22Rv1 (cell line): Measurements from ENCODE around the gene FKRP.

Experiments
- H3K27ac ChIP-seq: fragments of 450-650 bp; 2 replicates; pipeline ENCODE4 v1.5.1; 2017
- ZFX ChIP-seq: fragments of 450-650 bp; IDR thresholded peaks from 2 replicates; pipeline ENCODE4 v1.6.1; 2017; ENCODE audit warnings: antibody characterized with exemption, borderline replicate concordance
- TF ChIP-seq, protein P1 (sequence below): fragments of 450-650 bp; IDR thresholded peaks from 2 replicates; pipeline ENCODE4 v1.5.1; 2017; ENCODE audit warnings: mild to moderate bottlenecking

Gene FKRP

GRCh38 chr19:46721269-46722003, 24.4 kb upstream of the FKRP start:
- no peak overlapping the region for H3K27ac ChIP-seq
- TF ChIP-seq, protein P1, sequence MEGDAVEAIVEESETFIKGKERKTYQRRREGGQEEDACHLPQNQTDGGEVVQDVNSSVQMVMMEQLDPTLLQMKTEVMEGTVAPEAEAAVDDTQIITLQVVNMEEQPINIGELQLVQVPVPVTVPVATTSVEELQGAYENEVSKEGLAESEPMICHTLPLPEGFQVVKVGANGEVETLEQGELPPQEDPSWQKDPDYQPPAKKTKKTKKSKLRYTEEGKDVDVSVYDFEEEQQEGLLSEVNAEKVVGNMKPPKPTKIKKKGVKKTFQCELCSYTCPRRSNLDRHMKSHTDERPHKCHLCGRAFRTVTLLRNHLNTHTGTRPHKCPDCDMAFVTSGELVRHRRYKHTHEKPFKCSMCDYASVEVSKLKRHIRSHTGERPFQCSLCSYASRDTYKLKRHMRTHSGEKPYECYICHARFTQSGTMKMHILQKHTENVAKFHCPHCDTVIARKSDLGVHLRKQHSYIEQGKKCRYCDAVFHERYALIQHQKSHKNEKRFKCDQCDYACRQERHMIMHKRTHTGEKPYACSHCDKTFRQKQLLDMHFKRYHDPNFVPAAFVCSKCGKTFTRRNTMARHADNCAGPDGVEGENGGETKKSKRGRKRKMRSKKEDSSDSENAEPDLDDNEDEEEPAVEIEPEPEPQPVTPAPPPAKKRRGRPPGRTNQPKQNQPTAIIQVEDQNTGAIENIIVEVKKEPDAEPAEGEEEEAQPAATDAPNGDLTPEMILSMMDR, result 0 out of 2 replicates have a peak, but pooled peaks have one; percentile 5
- no peak for TF ChIP-seq ZFX

- H3K27ac ChIP-seq, result no peak overlapping the region
- TF ChIP-seq, protein P1, result 0 out of 2 replicates have a peak, but pooled peaks have one; percentile 1
- TF ChIP-seq ZFX, result no peak
Measured at GRCh38 chr19:46722004-46722380, 23.9 kb upstream of the FKRP start.

GRCh38 chr19:46722421-46723022, 23.3 kb upstream of the FKRP start:
- H3K27ac ChIP-seq, result no peak overlapping the region
- TF ChIP-seq ZFX, result no peak
- TF ChIP-seq, protein P1, result no peak

DNA sequence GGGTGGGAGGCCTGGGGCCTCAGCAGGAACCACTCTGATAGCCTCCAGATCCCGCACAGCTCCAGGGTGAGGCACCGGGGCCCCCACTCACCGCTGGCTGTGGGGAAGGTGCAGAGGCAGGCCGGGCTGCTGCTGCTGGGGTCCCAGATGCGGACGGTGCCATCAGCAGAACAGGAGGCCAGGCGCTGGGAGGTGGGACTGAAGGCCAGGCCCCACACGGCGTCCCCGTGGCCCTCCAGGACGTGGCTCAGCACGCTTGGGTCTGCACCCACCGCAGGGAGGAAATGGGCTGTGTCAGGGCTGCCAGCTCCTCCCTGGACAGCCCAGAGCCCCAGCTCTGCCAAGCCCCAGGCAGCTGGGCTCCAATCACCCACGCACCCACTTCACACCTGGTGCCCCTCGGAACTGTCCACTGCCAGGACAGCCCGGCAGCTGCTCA, 22.8 kb upstream of the FKRP start:
- TF ChIP-seq, protein P1, result no peak
- TF ChIP-seq ZFX, result no peak
- no peak overlapping the region for H3K27ac ChIP-seq

DNA sequence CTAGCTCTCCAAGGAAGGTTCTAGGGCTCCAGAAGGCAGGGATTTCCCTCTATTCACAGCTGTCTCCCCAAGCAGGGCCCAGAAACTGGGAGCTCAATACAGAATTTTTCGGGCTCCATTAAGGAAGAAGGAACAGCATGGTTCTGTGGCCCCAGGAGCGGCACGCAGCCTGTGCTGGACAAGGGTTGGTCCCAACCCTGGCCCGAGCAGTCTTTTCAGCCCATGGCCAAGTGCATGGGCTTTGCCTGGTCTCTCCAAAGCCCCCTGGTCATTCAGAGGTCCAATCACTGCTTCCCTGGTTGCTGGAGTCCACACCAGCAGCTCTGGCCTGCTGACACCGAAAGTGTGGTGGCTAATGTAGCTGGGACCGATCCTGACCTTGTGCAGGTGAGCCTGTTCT, 22.4 kb upstream of the FKRP start:
- TF ChIP-seq, protein P1, result no peak
- no peak for TF ChIP-seq ZFX
- H3K27ac ChIP-seq, result no peak overlapping the region

- H3K27ac ChIP-seq, result no peak overlapping the region
- TF ChIP-seq, protein P1, result no peak
- TF ChIP-seq ZFX, result no peak
Measured at GRCh38 chr19:46724468-46724867, 21.4 kb upstream of the FKRP start.

- TF ChIP-seq, protein P1, result no peak
- no peak for TF ChIP-seq ZFX
- H3K27ac ChIP-seq, result no peak overlapping the region
Measured at GRCh38 chr19:46725036-46725820, 20.6 kb upstream of the FKRP start.
